ENCODE data around the gene SMURF2.

Gene SMURF2

GRCh38 chr17:64692187-64692586 is 30.1 kb upstream of the SMURF2 start:
- H3K36me3 ChIP-seq (ENCODE audit: insufficient read depth, insufficient read length, low read length): no peaks in the 10 kb centered on the region
- no peaks in the 10 kb centered on the region for H3K4me1 ChIP-seq (ENCODE audit: insufficient read depth, insufficient read length)
- TF ChIP-seq YY1 (IDR thresholded peaks at IDR 0.05; ENCODE audit: insufficient read depth, insufficient read length): no peak
- no peak for TF ChIP-seq ZNF274 (IDR thresholded peaks at IDR 0.05; ENCODE audit: low read depth, low read length)
- TF ChIP-seq SUZ12 (IDR thresholded peaks at IDR 0.05; ENCODE audit: extremely low read depth, insufficient read depth, insufficient read length): no peak
- no peak overlapping the region for H3K9ac ChIP-seq (ENCODE audit: insufficient read length, low read depth)
- no peak for DNase-seq (ENCODE audit: low read depth, low spot score)
- H3K4me3 ChIP-seq (ENCODE audit: insufficient read length, low read depth): no peak overlapping the region
- no peaks in the 10 kb centered on the region for H3K27me3 ChIP-seq (ENCODE audit: insufficient read depth, insufficient read length)
- no peaks in the 10 kb centered on the region for H3K9me3 ChIP-seq (ENCODE audit: insufficient read depth, low read length)

GRCh38 chr17:64689106-64689505 is 27.0 kb upstream of the SMURF2 start:
- Histone ChIP-seq H3K4me1 (ENCODE audit: insufficient read depth, insufficient read length) (no peaks in the 10 kb centered on the region), H3K4me3 (ENCODE audit: insufficient read length, low read depth) (no peak overlapping the region), H3K36me3 (ENCODE audit: insufficient read depth, insufficient read length, low read length) (no peaks in the 10 kb centered on the region), H3K9ac (ENCODE audit: insufficient read length, low read depth) (no peak overlapping the region), H3K9me3 (ENCODE audit: insufficient read depth, low read length) (no peaks in the 10 kb centered on the region), H3K27me3 (ENCODE audit: insufficient read depth, insufficient read length) (no peaks in the 10 kb centered on the region)
- no peak for DNase-seq (ENCODE audit: low read depth, low spot score)
- TF ChIP-seq ZNF274 (IDR thresholded peaks at IDR 0.05; ENCODE audit: low read depth, low read length) (no peak), SUZ12 (IDR thresholded peaks at IDR 0.05; ENCODE audit: extremely low read depth, insufficient read depth, insufficient read length) (no peak), YY1 (IDR thresholded peaks at IDR 0.05; ENCODE audit: insufficient read depth, insufficient read length) (no peak)

- Histone ChIP-seq H3K9me3 (ENCODE audit: insufficient read depth, low read length) (no peaks in the 10 kb centered on the region), H3K9ac (ENCODE audit: insufficient read length, low read depth) (no peak overlapping the region), H3K36me3 (ENCODE audit: insufficient read depth, insufficient read length, low read length) (no peaks in the 10 kb centered on the region), H3K27me3 (ENCODE audit: insufficient read depth, insufficient read length) (no peaks in the 10 kb centered on the region), H3K4me1 (ENCODE audit: insufficient read depth, insufficient read length) (no peaks in the 10 kb centered on the region), H3K4me3 (ENCODE audit: insufficient read length, low read depth) (no peak overlapping the region)
- TF ChIP-seq YY1 (IDR thresholded peaks at IDR 0.05; ENCODE audit: insufficient read depth, insufficient read length): no peak
- TF ChIP-seq SUZ12 (IDR thresholded peaks at IDR 0.05; ENCODE audit: extremely low read depth, insufficient read depth, insufficient read length): no peak
- no peak for TF ChIP-seq ZNF274 (IDR thresholded peaks at IDR 0.05; ENCODE audit: low read depth, low read length)
- no peak for DNase-seq (ENCODE audit: low read depth, low spot score)
Measured at GRCh38 chr17:64688481-64688880, 26.4 kb upstream of the SMURF2 start.

- Histone ChIP-seq H3K9ac (ENCODE audit: insufficient read length, low read depth) (no peak overlapping the region), H3K36me3 (ENCODE audit: insufficient read depth, insufficient read length, low read length) (no peaks in the 10 kb centered on the region), H3K4me1 (ENCODE audit: insufficient read depth, insufficient read length) (no peaks in the 10 kb centered on the region), H3K27me3 (ENCODE audit: insufficient read depth, insufficient read length) (no peaks in the 10 kb centered on the region), H3K9me3 (ENCODE audit: insufficient read depth, low read length) (no peaks in the 10 kb centered on the region), H3K4me3 (ENCODE audit: insufficient read length, low read depth) (no peak overlapping the region)
- no peak for DNase-seq (ENCODE audit: low read depth, low spot score)
- no peak for TF ChIP-seq ZNF274 (IDR thresholded peaks at IDR 0.05; ENCODE audit: low read depth, low read length)
- TF ChIP-seq SUZ12 (IDR thresholded peaks at IDR 0.05; ENCODE audit: extremely low read depth, insufficient read depth, insufficient read length): no peak
- TF ChIP-seq YY1 (IDR thresholded peaks at IDR 0.05; ENCODE audit: insufficient read depth, insufficient read length): no peak
Measured at GRCh38 chr17:64687961-64688360, 25.9 kb upstream of the SMURF2 start.

GRCh38 chr17:64687376-64687775 is 25.3 kb upstream of the SMURF2 start:
- no peak overlapping the region for H3K4me3 ChIP-seq (ENCODE audit: insufficient read length, low read depth)
- no peak for DNase-seq (ENCODE audit: low read depth, low spot score)
- no peaks in the 10 kb centered on the region for H3K27me3 ChIP-seq (ENCODE audit: insufficient read depth, insufficient read length)
- no peak for TF ChIP-seq YY1 (IDR thresholded peaks at IDR 0.05; ENCODE audit: insufficient read depth, insufficient read length)
- no peak for TF ChIP-seq SUZ12 (IDR thresholded peaks at IDR 0.05; ENCODE audit: extremely low read depth, insufficient read depth, insufficient read length)
- TF ChIP-seq ZNF274 (IDR thresholded peaks at IDR 0.05; ENCODE audit: low read depth, low read length): no peak
- H3K9me3 ChIP-seq (ENCODE audit: insufficient read depth, low read length): no peaks in the 10 kb centered on the region
- no peak overlapping the region for H3K9ac ChIP-seq (ENCODE audit: insufficient read length, low read depth)
- H3K4me1 ChIP-seq (ENCODE audit: insufficient read depth, insufficient read length): no peaks in the 10 kb centered on the region
- no peaks in the 10 kb centered on the region for H3K36me3 ChIP-seq (ENCODE audit: insufficient read depth, insufficient read length, low read length)

- Histone ChIP-seq H3K36me3 (ENCODE audit: insufficient read depth, insufficient read length, low read length) (no peaks in the 10 kb centered on the region), H3K9ac (ENCODE audit: insufficient read length, low read depth) (no peak overlapping the region), H3K27me3 (ENCODE audit: insufficient read depth, insufficient read length) (no peaks in the 10 kb centered on the region), H3K9me3 (ENCODE audit: insufficient read depth, low read length) (no peaks in the 10 kb centered on the region), H3K4me3 (ENCODE audit: insufficient read length, low read depth) (no peak overlapping the region), H3K4me1 (ENCODE audit: insufficient read depth, insufficient read length) (no peaks in the 10 kb centered on the region)
- DNase-seq (ENCODE audit: low read depth, low spot score): no peak
- TF ChIP-seq SUZ12 (IDR thresholded peaks at IDR 0.05; ENCODE audit: extremely low read depth, insufficient read depth, insufficient read length): no peak
Measured at GRCh38 chr17:64686705-64687104, 24.6 kb upstream of the SMURF2 start.

GRCh38 chr17:64685705-64686104 is 23.6 kb upstream of the SMURF2 start:
- TF ChIP-seq SUZ12 (IDR thresholded peaks at IDR 0.05; ENCODE audit: extremely low read depth, insufficient read depth, insufficient read length) (no peak), YY1 (IDR thresholded peaks at IDR 0.05; ENCODE audit: insufficient read depth, insufficient read length) (no peak)
- H3K9me3 ChIP-seq (ENCODE audit: insufficient read depth, low read length): no peaks in the 10 kb centered on the region
- no peaks in the 10 kb centered on the region for H3K27me3 ChIP-seq (ENCODE audit: insufficient read depth, insufficient read length)
- H3K4me1 ChIP-seq (ENCODE audit: insufficient read depth, insufficient read length): no peaks in the 10 kb centered on the region
- H3K4me3 ChIP-seq (ENCODE audit: insufficient read length, low read depth): no peak overlapping the region
- no peak for DNase-seq (ENCODE audit: low read depth, low spot score)
- no peak overlapping the region for H3K9ac ChIP-seq (ENCODE audit: insufficient read length, low read depth)
- H3K36me3 ChIP-seq (ENCODE audit: insufficient read depth, insufficient read length, low read length): no peaks in the 10 kb centered on the region

GRCh38 chr17:64683796-64684195 is 21.7 kb upstream of the SMURF2 start:
- no peak for TF ChIP-seq ZNF274 (IDR thresholded peaks at IDR 0.05; ENCODE audit: low read depth, low read length)
- no peak for TF ChIP-seq YY1 (IDR thresholded peaks at IDR 0.05; ENCODE audit: insufficient read depth, insufficient read length)
- no peak for TF ChIP-seq SUZ12 (IDR thresholded peaks at IDR 0.05; ENCODE audit: extremely low read depth, insufficient read depth, insufficient read length)
- H3K4me3 ChIP-seq (ENCODE audit: insufficient read length, low read depth): no peak overlapping the region
- no peaks in the 10 kb centered on the region for H3K36me3 ChIP-seq (ENCODE audit: insufficient read depth, insufficient read length, low read length)
- DNase-seq (ENCODE audit: low read depth, low spot score): no peak
- H3K4me1 ChIP-seq (ENCODE audit: insufficient read depth, insufficient read length): no peaks in the 10 kb centered on the region
- no peak overlapping the region for H3K9ac ChIP-seq (ENCODE audit: insufficient read length, low read depth)
- H3K27me3 ChIP-seq (ENCODE audit: insufficient read depth, insufficient read length): no peaks in the 10 kb centered on the region
- no peaks in the 10 kb centered on the region for H3K9me3 ChIP-seq (ENCODE audit: insufficient read depth, low read length)

Data from NT2/D1 (cell line).